ENCODE data around the gene TKT.
A peak's percentile ranks its signal among the peaks of the same experiment; 100 is the strongest.

Gene TKT, protein sequence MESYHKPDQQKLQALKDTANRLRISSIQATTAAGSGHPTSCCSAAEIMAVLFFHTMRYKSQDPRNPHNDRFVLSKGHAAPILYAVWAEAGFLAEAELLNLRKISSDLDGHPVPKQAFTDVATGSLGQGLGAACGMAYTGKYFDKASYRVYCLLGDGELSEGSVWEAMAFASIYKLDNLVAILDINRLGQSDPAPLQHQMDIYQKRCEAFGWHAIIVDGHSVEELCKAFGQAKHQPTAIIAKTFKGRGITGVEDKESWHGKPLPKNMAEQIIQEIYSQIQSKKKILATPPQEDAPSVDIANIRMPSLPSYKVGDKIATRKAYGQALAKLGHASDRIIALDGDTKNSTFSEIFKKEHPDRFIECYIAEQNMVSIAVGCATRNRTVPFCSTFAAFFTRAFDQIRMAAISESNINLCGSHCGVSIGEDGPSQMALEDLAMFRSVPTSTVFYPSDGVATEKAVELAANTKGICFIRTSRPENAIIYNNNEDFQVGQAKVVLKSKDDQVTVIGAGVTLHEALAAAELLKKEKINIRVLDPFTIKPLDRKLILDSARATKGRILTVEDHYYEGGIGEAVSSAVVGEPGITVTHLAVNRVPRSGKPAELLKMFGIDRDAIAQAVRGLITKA

DNA sequence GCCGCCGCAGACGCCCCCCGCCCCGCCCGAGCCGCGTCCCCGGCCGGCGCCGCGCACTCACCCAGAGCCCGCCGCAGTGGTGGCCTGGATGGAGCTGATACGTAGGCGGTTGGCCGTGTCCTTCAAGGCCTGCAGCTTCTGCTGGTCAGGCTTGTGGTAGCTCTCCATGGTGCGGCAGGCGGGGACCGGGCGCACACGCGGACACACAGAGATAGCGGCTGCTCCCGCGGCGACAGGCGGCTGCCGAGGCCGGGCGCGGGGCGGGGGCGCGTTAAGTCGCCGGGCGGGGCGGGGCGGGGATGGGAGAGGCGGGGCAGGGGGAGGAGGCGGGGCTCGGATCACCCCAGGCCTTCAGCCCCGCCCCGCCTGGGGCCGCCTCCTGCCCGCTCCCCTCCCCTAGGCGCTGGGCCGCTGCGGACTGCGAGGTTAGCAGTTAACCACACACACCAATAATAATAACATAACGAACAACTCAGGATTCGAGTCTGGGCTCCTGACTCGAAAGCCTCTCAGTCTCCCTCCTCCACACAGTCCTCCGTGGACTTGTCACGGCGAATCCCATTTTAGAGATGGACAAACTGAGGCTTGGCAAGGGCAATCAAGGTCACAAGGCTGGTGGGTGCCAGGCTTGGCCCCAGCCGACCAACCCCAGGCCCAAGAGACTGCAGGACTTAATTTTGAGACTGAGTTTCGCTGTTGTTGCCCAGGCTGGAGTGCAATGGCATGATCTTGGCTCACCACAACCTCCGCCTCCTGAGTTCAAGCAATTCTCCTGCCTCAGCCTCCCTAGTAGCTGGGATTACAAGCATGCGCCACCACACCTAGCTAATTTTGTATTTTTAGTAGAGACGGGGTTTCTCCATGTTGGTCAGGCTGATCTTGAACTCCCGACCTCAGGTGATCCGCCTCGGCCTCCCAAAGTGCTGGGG is at the start of gene TKT:
Gene TKT (minus strand): TSS at position 248 of the 929 bp plus-strand sequence. CDS start 80 bp downstream, at position 168.
- no peak for FAIRE-seq
- DNase-seq (ENCODE audit: insufficient read length, low spot score): peak; percentile 96
- TF ChIP-seq, protein P1, sequence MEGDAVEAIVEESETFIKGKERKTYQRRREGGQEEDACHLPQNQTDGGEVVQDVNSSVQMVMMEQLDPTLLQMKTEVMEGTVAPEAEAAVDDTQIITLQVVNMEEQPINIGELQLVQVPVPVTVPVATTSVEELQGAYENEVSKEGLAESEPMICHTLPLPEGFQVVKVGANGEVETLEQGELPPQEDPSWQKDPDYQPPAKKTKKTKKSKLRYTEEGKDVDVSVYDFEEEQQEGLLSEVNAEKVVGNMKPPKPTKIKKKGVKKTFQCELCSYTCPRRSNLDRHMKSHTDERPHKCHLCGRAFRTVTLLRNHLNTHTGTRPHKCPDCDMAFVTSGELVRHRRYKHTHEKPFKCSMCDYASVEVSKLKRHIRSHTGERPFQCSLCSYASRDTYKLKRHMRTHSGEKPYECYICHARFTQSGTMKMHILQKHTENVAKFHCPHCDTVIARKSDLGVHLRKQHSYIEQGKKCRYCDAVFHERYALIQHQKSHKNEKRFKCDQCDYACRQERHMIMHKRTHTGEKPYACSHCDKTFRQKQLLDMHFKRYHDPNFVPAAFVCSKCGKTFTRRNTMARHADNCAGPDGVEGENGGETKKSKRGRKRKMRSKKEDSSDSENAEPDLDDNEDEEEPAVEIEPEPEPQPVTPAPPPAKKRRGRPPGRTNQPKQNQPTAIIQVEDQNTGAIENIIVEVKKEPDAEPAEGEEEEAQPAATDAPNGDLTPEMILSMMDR (IDR thresholded peaks at IDR 0.05; ENCODE audit: insufficient read depth, missing control alignments): no peak

DNA sequence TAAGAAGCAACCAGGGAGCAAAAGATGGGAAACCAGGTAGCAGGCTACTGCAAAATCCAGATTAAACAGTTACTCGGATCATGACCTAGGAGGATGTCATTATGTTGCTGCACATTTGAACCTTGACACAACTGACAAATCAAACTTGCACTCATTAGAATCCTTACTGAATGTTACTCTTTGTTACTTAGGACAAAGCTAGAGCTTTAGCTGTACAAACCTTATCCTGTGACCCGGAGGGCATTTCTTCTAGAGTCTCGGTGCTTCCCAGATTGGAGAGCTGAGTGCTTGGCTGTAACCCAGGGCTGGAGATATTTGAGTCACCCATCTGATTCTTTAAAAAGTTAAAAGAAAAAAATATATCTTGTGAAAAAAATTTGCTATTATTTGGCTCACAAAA is 48.1 kb upstream of the TKT start:
- FAIRE-seq: no peak
- DNase-seq (ENCODE audit: insufficient read length, low spot score): no peak
- TF ChIP-seq, protein P1 (IDR thresholded peaks at IDR 0.05; ENCODE audit: insufficient read depth, missing control alignments): no peak

DNA sequence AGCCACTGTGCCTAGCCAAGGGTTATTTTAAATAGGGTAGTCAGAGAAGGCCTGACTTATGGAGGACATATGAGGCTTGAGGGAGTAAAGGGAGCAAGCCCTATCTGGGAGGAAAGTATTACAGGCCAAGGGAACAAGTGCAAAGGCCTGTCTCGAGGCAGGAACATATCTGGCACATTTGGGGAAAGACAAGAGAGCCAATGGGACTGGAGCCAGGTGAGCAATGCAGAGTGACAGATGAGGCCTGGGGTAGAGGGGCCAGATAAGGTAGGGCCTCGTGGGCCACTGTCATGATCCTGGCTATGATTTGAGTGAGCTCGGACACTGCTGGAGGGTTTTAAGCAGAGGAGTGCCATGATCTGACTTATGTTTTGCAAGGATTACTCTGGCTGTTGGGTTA is 47.7 kb upstream of the TKT start:
- TF ChIP-seq, protein P1 (IDR thresholded peaks at IDR 0.05; ENCODE audit: insufficient read depth, missing control alignments): no peak
- DNase-seq (ENCODE audit: insufficient read length, low spot score) (no peak), FAIRE-seq (no peak)

DNA sequence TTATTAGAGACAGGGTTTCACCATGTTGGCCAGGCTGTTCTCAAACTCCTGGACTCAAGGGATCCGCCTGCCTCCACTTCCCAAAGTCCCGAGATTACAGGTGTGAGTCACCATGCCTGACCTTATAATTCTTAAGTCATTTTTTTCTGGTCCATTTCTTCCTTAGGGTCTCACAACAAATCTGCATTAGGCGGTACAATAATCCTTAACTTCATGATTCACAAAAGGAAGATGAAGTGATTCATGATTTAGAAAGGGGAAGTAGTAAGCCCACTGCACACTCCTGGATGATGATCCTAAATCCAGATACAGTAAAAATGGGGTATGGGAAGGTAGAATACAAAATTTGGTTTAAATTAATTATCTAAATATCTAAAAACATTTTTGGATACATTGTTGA is 45.0 kb upstream of the TKT start:
- FAIRE-seq (no peak), DNase-seq (ENCODE audit: insufficient read length, low spot score) (no peak)
- TF ChIP-seq, protein P1 (IDR thresholded peaks at IDR 0.05; ENCODE audit: insufficient read depth, missing control alignments): no peak

DNA sequence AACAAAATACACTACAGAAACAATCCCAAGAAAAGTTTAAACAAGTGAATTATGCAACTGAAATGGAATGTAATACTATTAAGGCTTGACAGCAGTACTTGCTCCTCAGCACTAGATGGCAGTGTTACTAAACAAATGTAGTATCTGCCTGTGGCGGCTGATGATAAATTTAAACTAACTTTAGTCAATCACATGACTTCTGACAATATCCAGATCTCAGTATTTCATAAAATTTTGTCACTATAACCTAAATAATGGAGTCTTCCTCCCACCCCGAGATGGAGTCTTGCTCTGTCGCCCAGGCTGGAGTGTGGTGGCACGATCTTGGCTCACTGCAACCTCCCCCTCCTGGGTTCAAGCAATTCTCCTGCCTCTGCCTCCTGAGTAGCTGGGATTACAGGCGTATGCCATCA is 43.8 kb upstream of the TKT start:
- peak; percentile 28 for DNase-seq (ENCODE audit: insufficient read length, low spot score)
- peak; percentile 87 for FAIRE-seq
- TF ChIP-seq, protein P1 (IDR thresholded peaks at IDR 0.05; ENCODE audit: insufficient read depth, missing control alignments): peak; percentile 92

DNA sequence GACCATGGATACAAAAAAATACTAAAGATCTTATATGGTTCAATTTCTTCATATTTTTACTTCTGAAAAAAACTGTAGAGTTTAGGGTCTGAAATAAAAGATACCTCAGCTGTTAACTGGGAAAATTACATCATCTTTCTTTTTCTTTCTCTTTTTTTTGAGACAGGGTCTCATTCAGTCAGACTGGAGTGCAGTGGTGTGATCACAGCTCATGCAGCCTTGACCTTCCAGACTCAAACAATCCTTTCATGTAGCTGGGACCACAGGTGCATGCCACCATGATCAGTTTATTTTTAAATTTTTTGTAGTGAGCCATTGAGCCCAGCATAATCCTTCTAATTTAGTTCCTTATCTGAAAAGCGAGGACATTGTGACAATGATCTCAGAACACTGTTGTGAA is 39.6 kb upstream of the TKT start:
- TF ChIP-seq, protein P1 (IDR thresholded peaks at IDR 0.05; ENCODE audit: insufficient read depth, missing control alignments): no peak
- DNase-seq (ENCODE audit: insufficient read length, low spot score): no peak
- FAIRE-seq: no peak

Data from D721Med (cell line).